H1 (cell line): Measurements from ENCODE around the gene GDPD5. TPM values are rescaled to one million over a fixed set of nuclear protein-coding genes. Genes with fewer than 3 reads are reported as not detected.

Experiments
- CTCF ChIA-PET: fragments of 300-600 bp; sonication (Branson Sonifier 250); formaldehyde crosslinking; loops from one replicate; lab custom pipeline; 2021; ENCODE audit not compliant: partially characterized antibody; lab: Charles Lee
- POLR2A ChIA-PET: fragments of 300-600 bp; sonication (Branson Sonifier 250); formaldehyde crosslinking; loops from one replicate; lab custom pipeline; 2021; ENCODE audit warnings: inconsistent platforms; ENCODE audit not compliant: partially characterized antibody; lab: Charles Lee
- DNase-seq, 2 experiments: peaks; one replicate each; pipeline versions ENCODE4 v3.0.0 to v3.0.0-alpha.2; 2010 to 2022; ENCODE audit warnings: low spot score in 2 of 2, low read depth in 1 of 2, mixed read lengths in 1 of 2
- FAIRE-seq: peaks from 2 replicates; lab custom pipeline; 2011; peaks lifted over from hg19 to GRCh38; lab: Jason Lieb, UNC
- H2AFZ ChIP-seq: 2 replicates; pipeline ENCODE4 v1.8.1; 2012; ENCODE audit warnings: low read length, inconsistent platforms
- H2AK5ac ChIP-seq: 2 replicates; pipeline ENCODE4 v1.6.1; 2013; ENCODE audit warnings: low read depth, low read length
- H2BK120ac ChIP-seq: replicated peaks from 2 replicates; pipeline ENCODE3; 2013; ENCODE audit warnings: low read depth, low read length, inconsistent platforms
- H2BK12ac ChIP-seq: 2 replicates; pipeline ENCODE4 v1.6.1; 2013; ENCODE audit warnings: low read depth, low read length
- H2BK15ac ChIP-seq: 2 replicates; pipeline ENCODE4 v1.6.1; 2013; ENCODE audit warnings: low read length
- H2BK20ac ChIP-seq: 2 replicates; pipeline ENCODE4 v1.6.1; 2013; ENCODE audit warnings: low read length
- H2BK5ac ChIP-seq: 2 replicates; pipeline ENCODE4 v1.6.1; 2013; ENCODE audit warnings: low read depth, low read length
- H3K14ac ChIP-seq: 2 replicates; pipeline ENCODE4 v1.6.1; 2013; ENCODE audit warnings: inconsistent platforms; ENCODE audit not compliant: insufficient read length
- H3K18ac ChIP-seq: 2 replicates; pipeline ENCODE4 v1.6.1; 2013; ENCODE audit warnings: low read length; ENCODE audit errors: extremely low read depth
- H3K23ac ChIP-seq: 2 replicates; pipeline ENCODE4 v1.6.1; 2013; ENCODE audit warnings: inconsistent platforms; ENCODE audit not compliant: insufficient read length
- H3K23me2 ChIP-seq: 2 replicates; pipeline ENCODE4 v1.6.1; 2013; ENCODE audit warnings: low read depth, low read length
- H3K27ac ChIP-seq: 2 replicates; pipeline ENCODE4 v1.6.1; 2011; ENCODE audit warnings: low read depth, low read length, inconsistent platforms
- H3K27me3 ChIP-seq, 4 experiments: replicated peaks in 1 of 4; 1 replicate in 1 of 4; 2 replicates in 3 of 4; pipeline versions ENCODE4 v1.6.1 to v1.8.1; 2011 to 2013; ENCODE audit warnings: low read length in 3 of 4, mild to moderate bottlenecking in 3 of 4, inconsistent platforms in 2 of 4, mixed read lengths in 2 of 4, moderate library complexity in 1 of 4; ENCODE audit not compliant: control insufficient read depth in 3 of 4, insufficient read depth in 3 of 4; ENCODE audit errors: extremely low read depth in 1 of 4
- H3K36me3 ChIP-seq, 4 experiments: 2 replicates each; pipeline versions ENCODE4 v1.6.1 to v1.8.1; 2011 to 2013; ENCODE audit warnings: mild to moderate bottlenecking in 4 of 4, low read length in 3 of 4, moderate library complexity in 2 of 4, control low read depth in 1 of 4, inconsistent platforms in 1 of 4; ENCODE audit not compliant: insufficient read depth in 4 of 4, control insufficient read depth in 2 of 4
- H3K4ac ChIP-seq: replicated peaks from 2 replicates; pipeline ENCODE3; 2013; ENCODE audit warnings: low read length, low read depth, mixed read lengths, inconsistent platforms; ENCODE audit not compliant: insufficient read length
- H3K4me1 ChIP-seq, 4 experiments: replicated peaks in 1 of 4; 1 replicate in 1 of 4; 2 replicates in 3 of 4; pipeline versions ENCODE4 v1.6.1 to v1.8.1; 2011 to 2013; ENCODE audit warnings: low read length in 3 of 4, inconsistent platforms in 2 of 4, mixed read lengths in 1 of 4; ENCODE audit not compliant: insufficient read depth in 4 of 4, control insufficient read depth in 3 of 4
- H3K4me2 ChIP-seq, 2 experiments: 2 replicates each; pipeline versions ENCODE4 v1.6.1 to v1.8.1; 2011 to 2013; ENCODE audit warnings: low read depth in 2 of 2, low read length in 2 of 2, control low read depth in 1 of 2, inconsistent platforms in 1 of 2, mild to moderate bottlenecking in 1 of 2; ENCODE audit not compliant: insufficient read depth in 1 of 2
- H3K4me3 ChIP-seq, 4 experiments: fragments of 200-600, 300-600 bp in 1 of 4; sonication (generic), shearing (Covaris generic), sonication (Bioruptor Twin) in 1 of 4; 2 replicates each; pipeline versions ENCODE4 v1.5.1 to v1.8.1; 2011 to 2016; ENCODE audit warnings: low read length in 4 of 4, low read depth in 3 of 4, control low read depth in 2 of 4, inconsistent platforms in 2 of 4, mild to moderate bottlenecking in 2 of 4, mixed read lengths in 1 of 4, moderate library complexity in 1 of 4; ENCODE audit not compliant: insufficient read depth in 2 of 4; ENCODE audit errors: extremely low read depth in 1 of 4
- H3K56ac ChIP-seq: replicated peaks from 2 replicates; pipeline ENCODE3; 2013; ENCODE audit warnings: low read depth, mild to moderate bottlenecking, mixed read lengths, low read length, inconsistent platforms; ENCODE audit not compliant: insufficient read length
- H3K79me1 ChIP-seq: 2 replicates; pipeline ENCODE4 v1.6.1; 2013; ENCODE audit warnings: low read depth, low read length, control low read depth
- H3K79me2 ChIP-seq, 2 experiments: 2 replicates each; pipeline versions ENCODE4 v1.6.1 to v1.8.1; 2012 to 2013; ENCODE audit warnings: low read length in 2 of 2, mild to moderate bottlenecking in 2 of 2, inconsistent platforms in 1 of 2; ENCODE audit not compliant: insufficient read depth in 2 of 2, control insufficient read depth in 1 of 2
- H3K9ac ChIP-seq, 4 experiments: replicated peaks in 1 of 4; 1 replicate in 1 of 4; 2 replicates in 3 of 4; pipeline versions ENCODE4 v1.6.1 to v1.8.1; 2011 to 2013; ENCODE audit warnings: low read depth in 3 of 4, low read length in 3 of 4, control low read depth in 2 of 4, mild to moderate bottlenecking in 2 of 4, moderate library complexity in 2 of 4, inconsistent platforms in 1 of 4; ENCODE audit errors: extremely low read depth in 1 of 4
- H3K9me3 ChIP-seq, 2 experiments: 2 replicates each; pipeline versions ENCODE4 v1.6.1 to v1.8.1; 2012 to 2013; ENCODE audit warnings: mild to moderate bottlenecking in 2 of 2, moderate library complexity in 2 of 2, control low read depth in 1 of 2, inconsistent platforms in 1 of 2, low read depth in 1 of 2, low read length in 1 of 2, mixed read lengths in 1 of 2; ENCODE audit not compliant: insufficient read depth in 2 of 2
- H4K20me1 ChIP-seq, 2 experiments: replicated peaks in 1 of 2; 2 replicates each; pipeline versions ENCODE3 to v1.8.1; 2011 to 2013; ENCODE audit warnings: inconsistent platforms in 2 of 2, low read length in 2 of 2, mild to moderate bottlenecking in 1 of 2; ENCODE audit not compliant: insufficient read depth in 2 of 2, control insufficient read depth in 1 of 2
- H4K5ac ChIP-seq: 2 replicates; pipeline ENCODE4 v1.6.1; 2013; ENCODE audit warnings: low read length, low read depth, mixed read lengths, inconsistent platforms; ENCODE audit not compliant: insufficient read length
- H4K8ac ChIP-seq: 2 replicates; pipeline ENCODE4 v1.8.0; 2013; ENCODE audit warnings: mild to moderate bottlenecking, moderate library complexity, low read length, inconsistent platforms; ENCODE audit not compliant: insufficient read depth; ENCODE audit errors: extremely low read depth
- H4K91ac ChIP-seq: replicated peaks from 2 replicates; pipeline ENCODE3; 2013; ENCODE audit warnings: low read length, mixed read lengths, inconsistent platforms; ENCODE audit not compliant: insufficient read length
- CHD1 ChIP-seq: IDR thresholded peaks from 2 replicates; pipeline ENCODE4 v1.6.1; 2012; ENCODE audit warnings: low read depth, low read length, improper control_type of control experiment
- EZH2 ChIP-seq: fragments of 200-600 bp; sonication (generic); IDR thresholded peaks from 2 replicates; pipeline ENCODE4 v1.7.1; 2012; ENCODE audit warnings: low read depth, mild to moderate bottlenecking, moderate library complexity, low read length, inconsistent platforms; ENCODE audit not compliant: severe bottlenecking
- JUN ChIP-seq: IDR thresholded peaks from 2 replicates; pipeline ENCODE4 v1.6.1; 2011; ENCODE audit warnings: low read depth, mild to moderate bottlenecking, improper control_type of control experiment, low read length
- KDM4A ChIP-seq: IDR thresholded peaks from one replicate; pipeline ENCODE4 v1.7.1; 2012; ENCODE audit warnings: low read depth, mild to moderate bottlenecking, moderate library complexity, low read length, inconsistent platforms; ENCODE audit not compliant: severe bottlenecking
- RAD21 ChIP-seq, 2 experiments: IDR thresholded peaks in 1 of 2; conservative IDR thresholded peaks in 1 of 2; 2 replicates each; pipeline ENCODE4 v1.6.1; 2011; ENCODE audit warnings: low read depth in 2 of 2, low read length in 2 of 2, improper control_type of control experiment in 1 of 2, inconsistent platforms in 1 of 2, mild to moderate bottlenecking in 1 of 2, moderate library complexity in 1 of 2
- RBBP5 ChIP-seq: IDR thresholded peaks from 2 replicates; pipeline ENCODE4 v1.7.1; 2012; ENCODE audit warnings: low read depth, mild to moderate bottlenecking, inconsistent platforms, low read length, moderate library complexity, borderline replicate concordance
- SRF ChIP-seq: IDR thresholded peaks from 2 replicates; pipeline ENCODE4 v1.6.1; 2011; ENCODE audit warnings: mild to moderate bottlenecking, low read depth, low read length, moderate library complexity
- TBP ChIP-seq: IDR thresholded peaks from 2 replicates; pipeline ENCODE4 v1.6.1; 2011; ENCODE audit warnings: low read depth, low read length, improper control_type of control experiment
- WGBS, 2 experiments: shearing (Covaris generic) in 1 of 2; methylation state at CpG; one replicate each; pipeline versions ENCODE4 v1.1.6 to v1.1.7; 2013 to 2015; ENCODE audit warnings: low lambda C conversion rate in 2 of 2, mixed read lengths in 2 of 2, inconsistent platforms in 1 of 2, low coverage in 1 of 2, missing lambda C conversion rate in 1 of 2; ENCODE audit not compliant: insufficient replicate concordance in 2 of 2, insufficient coverage in 1 of 2, insufficient read length in 1 of 2; ENCODE audit errors: extremely low coverage in 1 of 2, missing lambda C conversion rate in 1 of 2; 5-methylcytosine and 5-hydroxymethylcytosine counted together
- polyA plus RNA-seq, 7 experiments: library from polyadenylated mRNA; depleted of rRNA in 3 of 7; stranded (reverse) in 5 of 7; unstranded in 2 of 7; fragments of >200 nt in 5 of 7; fragments of 200-250 nt in 2 of 7; gene quantifications; 1 replicate in 5 of 7; 2 replicates in 1 of 7; 4 replicates in 1 of 7; pipeline versions ENCODE4 v1.2.1 to v1.2.3, GENCODE V29; 2011 to 2013; ENCODE audit warnings: missing spikeins in 2 of 7, mixed read lengths in 2 of 7
- total RNA-seq: library from RNA; stranded (reverse); fragmentation: NEBNext Ultra II Directional; extraction: Animal tissue kit (Norgen Biotek cat#: 25700); gene quantifications from 2 replicates; pipeline ENCODE4 v1.2.1, GENCODE V29; 2021

Gene GDPD5
- total and polyA plus RNA-seq, 2 of the 8 experiments (the other 6 are each of a cell fraction or from before 2014, with no cell fraction given), result 7.8 to 8.6 TPM

GRCh38 chr11:75502138-75502537 lies 23.6 kb downstream of the GDPD5 start:
- no peak overlapping the region for H3K23ac ChIP-seq
- no peak overlapping the region for H3K14ac ChIP-seq
- H4K91ac ChIP-seq, result no peak overlapping the region
- no peak for DNase-seq
- H3K18ac ChIP-seq, result no peak overlapping the region
- H3K36me3 ChIP-seq, result no peaks in the 10 kb centered on the region
- no peak overlapping the region for H2BK12ac ChIP-seq
- FAIRE-seq, result no peak
- ChIA-PET CTCF (interaction anchor here (0.6 to 2.2 kb wide), 4 partner anchors 12 to 204 kb away, joined by 3 to 11 read pairs (median 6); no protein-coding TSS in a partner anchor), POLR2A (interaction anchor here (1.0 to 1.5 kb wide), 2 partner anchors 12 to 14 kb away, joined by 3 to 4 read pairs; no protein-coding TSS in a partner anchor)
- no peak overlapping the region for H3K9ac ChIP-seq
- no peak overlapping the region for H2AK5ac ChIP-seq
- H3K4ac ChIP-seq, result no peak overlapping the region
- H3K27ac ChIP-seq, result no peak overlapping the region
- no peak overlapping the region for H2BK15ac ChIP-seq
- no peak overlapping the region for H3K4me3 ChIP-seq
- H3K56ac ChIP-seq, result no peak overlapping the region
- H3K9me3 ChIP-seq, result no peaks in the 10 kb centered on the region
- no peak overlapping the region for H2BK5ac ChIP-seq
- no peak overlapping the region for H4K8ac ChIP-seq
- no peaks in the 10 kb centered on the region for H3K79me1 ChIP-seq
- no peaks in the 10 kb centered on the region for H3K23me2 ChIP-seq
- H2BK120ac ChIP-seq, result no peak overlapping the region
- no peaks in the 10 kb centered on the region for H4K20me1 ChIP-seq
- 80% methylated on average over 1 of the region's 1 CpG; no CpG with 5 or more reads in 1 of the 2 experiments for WGBS, 2 experiments
- no peak overlapping the region for H4K5ac ChIP-seq
- H3K4me1 ChIP-seq, result no peaks in the 10 kb centered on the region
- H3K27me3 ChIP-seq, result no peaks in the 10 kb centered on the region
- H2AFZ ChIP-seq, result no peak overlapping the region
- H3K4me2 ChIP-seq, result no peak overlapping the region
- H2BK20ac ChIP-seq, result no peak overlapping the region
- H3K79me2 ChIP-seq, result no peaks in the 10 kb centered on the region
- TF ChIP-seq CHD1, result no peak
- no peak for TF ChIP-seq SRF
- TF ChIP-seq KDM4A, result no peak
- no peak for TF ChIP-seq JUN
- no peak for TF ChIP-seq RBBP5
- TF ChIP-seq TBP, result no peak
- TF ChIP-seq EZH2, result no peak
- no peak for TF ChIP-seq RAD21 (IDR thresholded peaks at IDR 0.05 in 1 of 2, conservative IDR thresholded peaks at IDR 0.05 in 1 of 2; ENCODE audit: low read depth in 2 of 2, low read length in 2 of 2)
